ENCODE results near the gene PRX. TPM values are rescaled to one million over a fixed set of nuclear protein-coding genes. Genes with fewer than 3 reads are reported as not detected.

Gene PRX
- total RNA-seq, 2 donors from 2014 or later = 0.82 to 1.3 TPM

DNA sequence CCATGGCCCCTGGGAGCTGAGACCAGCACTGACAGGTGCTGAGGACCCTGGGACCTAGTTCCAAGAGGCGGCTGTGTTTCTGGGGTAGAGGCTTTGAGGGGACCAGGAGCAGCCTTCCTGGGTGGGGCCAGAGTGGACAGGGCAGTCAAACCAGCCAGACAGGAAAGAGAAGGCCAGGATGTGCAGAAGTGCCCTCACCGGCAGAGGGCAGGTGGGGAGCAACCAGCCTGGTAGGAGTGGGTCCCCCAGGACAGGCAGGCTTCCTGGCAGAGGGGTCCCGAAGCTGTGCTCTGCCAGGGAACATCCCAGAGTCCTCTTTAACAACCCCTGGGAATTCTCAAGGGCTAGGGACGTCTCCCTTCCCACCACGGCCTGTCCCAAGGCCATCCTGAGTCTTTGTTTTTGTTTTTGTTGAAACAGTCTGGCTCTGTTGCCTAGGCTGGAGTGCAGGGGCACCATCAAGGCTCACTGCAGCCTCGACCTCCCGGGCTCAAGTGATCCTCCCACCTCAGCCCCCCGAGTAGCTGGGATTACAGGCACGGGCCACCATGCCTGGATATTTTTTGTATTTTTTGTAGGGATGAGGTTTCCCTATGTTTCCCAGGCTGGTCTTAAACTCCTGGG, 20.2 kb downstream of the PRX start:
- Mint-ChIP-seq H3K27ac (peak overlapping the region; percentile 76), H3K36me3 (ENCODE audit: low read depth) (no peaks in the 10 kb centered on the region), H3K9me3 (no peaks in the 10 kb centered on the region), H3K4me3 (no peak overlapping the region), H3K27me3 (no peaks in the 10 kb centered on the region), H3K4me1 (peaks cover 4% of the 10 kb centered on the region)
- ATAC-seq (replicated peaks) = no peak

DNA sequence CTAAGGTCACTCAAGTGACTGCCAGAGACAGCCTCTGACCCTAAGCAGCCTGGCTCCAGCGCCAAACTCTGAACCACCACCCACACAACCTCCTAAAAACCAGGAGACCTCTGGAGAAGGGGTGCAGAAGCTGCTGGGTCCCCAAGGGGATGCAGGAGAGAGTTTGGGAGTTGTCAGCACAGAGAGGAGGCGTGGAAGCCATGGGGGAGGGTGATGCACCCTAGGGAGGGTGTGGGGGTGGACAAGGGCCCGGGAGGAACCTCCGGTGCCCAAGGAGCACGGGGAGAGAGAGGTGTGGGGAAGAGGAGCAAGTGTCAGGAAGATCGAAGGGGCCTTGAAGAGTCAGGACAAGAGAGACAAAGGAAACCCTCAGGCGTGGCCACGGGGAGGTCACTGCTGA, 21.1 kb downstream of the PRX start:
- Mint-ChIP-seq H3K9me3 (no peaks in the 10 kb centered on the region), H3K36me3 (ENCODE audit: low read depth) (no peaks in the 10 kb centered on the region), H3K4me3 (no peak overlapping the region), H3K27me3 (no peaks in the 10 kb centered on the region), H3K4me1 (peaks cover 4% of the 10 kb centered on the region), H3K27ac (peak overlapping the region; percentile 76)
- ATAC-seq (replicated peaks) = no peak

DNA sequence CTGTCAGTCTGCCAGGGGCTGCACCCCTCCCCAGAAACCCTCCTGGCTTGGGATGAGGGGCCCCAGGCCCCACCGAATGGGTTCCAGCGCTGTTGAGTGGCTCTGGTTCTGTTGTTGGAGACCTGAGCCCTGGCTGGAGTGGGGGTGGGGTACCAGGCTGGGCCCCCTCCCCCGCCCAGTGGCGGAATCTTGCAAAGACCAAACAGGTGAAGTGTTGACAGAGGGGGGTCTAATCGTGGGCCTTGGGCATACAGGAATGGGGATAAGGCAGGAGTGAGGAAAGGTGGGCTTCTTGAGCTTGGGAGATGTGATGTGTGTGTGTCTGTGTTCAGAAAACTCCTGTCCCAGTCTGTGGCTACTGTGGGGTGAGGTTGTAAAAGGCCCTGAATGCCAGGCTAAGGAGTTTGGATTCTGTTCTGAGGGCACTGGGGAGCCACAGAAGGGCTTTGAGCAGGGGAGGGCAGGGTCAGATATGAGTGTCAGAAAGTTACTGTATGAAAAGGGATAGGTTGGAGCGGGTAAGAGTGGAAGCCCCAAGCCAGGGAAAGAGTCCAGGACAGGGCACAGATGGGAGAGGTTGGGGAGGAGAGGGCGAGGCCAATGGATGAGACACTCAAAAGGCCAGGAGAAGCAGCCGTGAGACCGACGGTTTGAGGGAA, 23.0 kb downstream of the PRX start, which contains the start of gene HIPK4:
TSS of gene HIPK4 (minus strand) at position 98 of the 659 bp plus-strand sequence. CDS start 279 bp downstream, outside the sequence.
- Mint-ChIP-seq H3K36me3 (ENCODE audit: low read depth) (no peaks in the 10 kb centered on the region), H3K9me3 (no peaks in the 10 kb centered on the region), H3K4me1 (peaks cover 4% of the 10 kb centered on the region), H3K27me3 (no peaks in the 10 kb centered on the region), H3K4me3 (no peak within 1 kb of the TSS), H3K27ac (peak within 1 kb of the TSS; percentile 56)
- no peak for ATAC-seq (replicated peaks)

DNA sequence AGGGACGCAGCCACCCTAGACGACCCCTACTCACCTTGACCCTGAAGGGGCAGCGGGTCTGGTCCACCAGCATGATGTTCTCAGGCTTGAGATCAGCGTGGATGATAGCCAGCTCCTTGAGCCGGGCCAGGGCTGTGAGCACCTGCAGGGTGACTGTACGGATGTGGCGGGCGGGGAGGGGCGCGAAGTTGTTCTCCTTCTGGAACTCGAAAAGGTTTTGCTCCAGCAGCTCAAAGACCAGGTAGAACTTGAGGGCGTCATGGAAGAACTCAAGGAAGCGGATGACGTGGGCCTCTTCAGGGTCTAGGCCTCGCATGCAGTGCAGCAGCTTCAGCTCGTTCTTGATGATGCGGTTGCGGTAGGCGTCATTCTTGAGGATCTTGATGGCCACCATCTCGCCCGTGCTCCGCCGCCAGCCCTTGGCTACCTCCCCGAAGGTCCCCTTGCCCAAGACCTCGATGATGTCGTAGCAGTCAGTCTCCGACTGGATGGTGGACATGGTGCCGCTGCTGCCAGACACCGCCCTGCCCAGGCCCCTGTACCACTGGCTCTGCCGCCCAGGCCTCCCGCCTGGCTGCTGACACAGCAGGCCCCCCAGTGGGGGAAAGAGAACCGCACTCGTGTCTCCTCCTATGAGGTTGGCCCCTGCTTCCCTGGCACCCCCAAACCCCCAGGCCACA, 23.6 kb downstream of the PRX start:
- no peak for ATAC-seq (replicated peaks)
- no peaks in the 10 kb centered on the region for H3K9me3 Mint-ChIP-seq
- H3K27me3 Mint-ChIP-seq = no peaks in the 10 kb centered on the region
- H3K4me1 Mint-ChIP-seq = peaks cover 4% of the 10 kb centered on the region
- H3K4me3 Mint-ChIP-seq = no peak overlapping the region
- no peaks in the 10 kb centered on the region for H3K36me3 Mint-ChIP-seq (ENCODE audit: low read depth)
- H3K27ac Mint-ChIP-seq = no peak overlapping the region

DNA sequence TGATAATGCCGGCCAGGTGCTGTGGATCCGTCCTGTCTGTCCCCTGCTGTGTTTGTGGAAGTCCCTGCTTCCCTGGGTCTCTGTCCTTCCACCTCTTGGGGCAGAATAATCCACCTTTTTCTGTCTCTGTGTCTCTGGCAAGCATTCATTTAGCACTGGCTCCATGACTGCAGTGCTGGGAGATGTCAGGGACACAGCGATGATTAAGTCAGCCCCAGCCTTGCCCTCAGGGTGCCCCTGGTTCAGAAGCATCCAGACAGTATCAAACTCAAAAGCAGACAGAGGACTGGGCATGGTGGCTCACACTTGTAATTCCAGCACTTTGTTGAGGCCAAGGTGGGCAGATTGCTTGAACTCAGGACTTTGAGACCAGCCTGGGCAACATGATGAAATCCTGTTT, 24.7 kb downstream of the PRX start:
- no peak for ATAC-seq (replicated peaks)
- H3K9me3 Mint-ChIP-seq = no peaks in the 10 kb centered on the region
- H3K27ac Mint-ChIP-seq = no peak overlapping the region
- H3K4me3 Mint-ChIP-seq = no peak overlapping the region
- no peaks in the 10 kb centered on the region for H3K36me3 Mint-ChIP-seq (ENCODE audit: low read depth)
- no peaks in the 10 kb centered on the region for H3K27me3 Mint-ChIP-seq
- peaks cover 4% of the 10 kb centered on the region for H3K4me1 Mint-ChIP-seq

DNA sequence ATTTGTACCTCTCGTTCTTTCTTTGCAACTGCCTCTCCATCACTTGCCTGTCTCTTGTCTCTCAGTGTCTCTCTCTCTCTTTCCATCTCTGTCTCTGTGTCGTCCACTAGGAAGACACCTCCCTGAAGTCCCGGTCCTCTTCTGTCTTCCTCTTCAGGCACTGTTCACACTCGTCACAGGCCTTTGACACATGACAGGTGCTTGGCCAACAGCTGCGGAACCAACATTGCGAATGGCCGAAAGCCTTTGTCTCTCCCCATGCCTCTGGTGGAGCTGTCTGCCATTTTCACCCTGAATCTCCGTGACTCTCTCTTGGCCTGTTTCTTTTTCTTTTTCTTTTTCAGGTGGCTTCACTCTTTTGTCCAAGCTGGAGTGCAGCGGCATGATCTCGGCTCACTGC, 26.0 kb downstream of the PRX start:
- no peak for ATAC-seq (replicated peaks)
- no peaks in the 10 kb centered on the region for H3K9me3 Mint-ChIP-seq
- H3K27me3 Mint-ChIP-seq = no peaks in the 10 kb centered on the region
- no peak overlapping the region for H3K27ac Mint-ChIP-seq
- H3K4me1 Mint-ChIP-seq = no peaks in the 10 kb centered on the region
- H3K36me3 Mint-ChIP-seq (ENCODE audit: low read depth) = no peaks in the 10 kb centered on the region
- H3K4me3 Mint-ChIP-seq = no peak overlapping the region

DNA sequence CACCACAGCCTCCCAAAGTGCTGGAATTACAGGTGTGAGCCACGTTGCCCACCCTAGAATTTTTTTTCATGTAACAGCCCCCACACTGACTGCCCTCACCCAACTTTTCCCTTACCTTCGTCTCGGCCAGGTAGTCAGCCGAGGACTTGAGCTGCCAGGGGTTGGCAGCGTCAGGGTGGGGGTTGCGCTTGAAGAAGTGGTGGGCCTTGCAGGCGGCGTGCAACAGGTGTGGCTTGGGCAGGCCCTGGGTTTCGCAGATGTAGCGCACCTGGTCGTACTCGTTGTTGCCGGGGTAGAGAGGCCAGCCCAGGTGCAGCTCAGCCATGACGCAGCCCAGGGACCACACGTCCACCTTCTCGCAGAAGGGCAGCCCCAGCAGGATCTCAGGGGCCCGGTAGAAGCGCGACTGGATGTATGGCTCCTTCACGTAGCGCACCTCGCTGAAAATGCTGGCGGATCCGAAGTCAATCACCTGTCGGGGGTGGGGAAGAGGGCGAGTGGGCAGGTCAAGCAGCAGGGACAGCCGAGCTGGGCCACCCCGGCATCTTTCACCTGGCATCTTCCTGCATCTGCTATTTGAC, 29.4 kb downstream of the PRX start:
- H3K4me1 Mint-ChIP-seq = no peaks in the 10 kb centered on the region
- no peak overlapping the region for H3K27ac Mint-ChIP-seq
- no peak for ATAC-seq (replicated peaks)
- H3K9me3 Mint-ChIP-seq = no peaks in the 10 kb centered on the region
- no peak overlapping the region for H3K4me3 Mint-ChIP-seq
- H3K36me3 Mint-ChIP-seq (ENCODE audit: low read depth) = no peaks in the 10 kb centered on the region
- H3K27me3 Mint-ChIP-seq = no peaks in the 10 kb centered on the region

DNA sequence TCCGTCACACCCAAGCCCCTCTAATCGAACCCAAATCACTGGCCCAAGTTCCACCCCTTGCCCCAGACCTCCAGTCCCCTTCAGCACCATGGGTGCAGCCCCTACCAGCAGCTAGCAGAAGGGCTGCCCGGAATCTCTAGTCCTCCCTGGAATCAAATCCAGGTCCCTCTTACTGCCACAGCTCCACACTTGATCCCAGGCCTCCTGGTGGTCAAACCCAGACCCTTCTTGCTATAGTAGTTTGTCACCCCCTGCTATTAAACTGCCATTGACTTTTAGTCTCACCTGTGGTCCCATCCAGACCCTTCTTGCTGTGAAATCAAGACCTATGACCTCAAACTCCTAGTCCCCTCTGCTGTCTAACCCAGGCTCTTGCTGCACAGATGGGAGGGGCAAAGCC, 31.9 kb downstream of the PRX start:
- H3K27me3 Mint-ChIP-seq = no peaks in the 10 kb centered on the region
- no peak overlapping the region for H3K27ac Mint-ChIP-seq
- no peaks in the 10 kb centered on the region for H3K9me3 Mint-ChIP-seq
- no peak for ATAC-seq (replicated peaks)
- H3K4me3 Mint-ChIP-seq = no peak overlapping the region
- H3K36me3 Mint-ChIP-seq (ENCODE audit: low read depth) = no peaks in the 10 kb centered on the region
- H3K4me1 Mint-ChIP-seq = no peaks in the 10 kb centered on the region

DNA sequence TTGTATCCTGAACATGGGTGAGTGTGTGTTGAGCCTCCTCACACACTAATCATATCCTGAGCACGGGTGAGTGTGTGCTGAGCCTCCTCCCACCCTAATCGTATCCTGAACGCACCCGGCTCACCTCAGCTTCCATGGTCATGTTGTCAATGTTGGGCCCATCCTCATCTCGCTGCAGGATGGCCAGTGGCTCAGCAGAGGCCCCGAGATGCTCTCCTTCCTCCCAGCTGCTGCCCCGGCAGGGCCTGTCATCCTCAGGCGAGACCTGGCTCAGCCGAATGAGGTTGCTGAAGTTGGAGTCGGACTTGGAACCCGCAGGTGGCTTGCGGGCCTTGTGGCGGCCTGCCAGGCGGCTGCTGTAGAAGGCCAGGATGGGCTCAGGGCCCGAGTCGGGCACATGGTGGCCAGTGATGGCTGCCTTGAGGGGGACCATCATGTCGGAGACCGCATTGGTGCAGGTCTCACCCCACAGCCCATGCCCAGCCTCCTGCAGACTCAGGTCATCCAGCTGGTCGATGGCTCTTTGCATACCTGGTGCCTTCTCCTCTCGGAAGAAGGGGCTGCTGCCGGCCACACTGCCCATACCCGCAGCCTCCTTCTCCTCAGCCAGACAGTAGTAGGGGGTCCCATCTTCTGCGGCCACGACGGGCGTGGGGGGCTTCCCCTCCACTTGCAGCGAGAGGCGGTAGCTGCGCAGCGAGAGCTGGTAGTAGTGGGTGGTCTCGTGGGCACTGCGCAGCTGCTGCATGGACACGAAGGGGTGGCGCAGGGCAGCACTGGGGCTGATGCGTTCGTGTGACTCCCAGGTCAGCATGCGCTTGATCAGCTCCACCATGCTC, 32.8 kb downstream of the PRX start:
- Mint-ChIP-seq H3K4me1 (no peaks in the 10 kb centered on the region), H3K9me3 (no peaks in the 10 kb centered on the region), H3K36me3 (ENCODE audit: low read depth) (peaks cover 3% of the 10 kb centered on the region), H3K4me3 (no peak overlapping the region), H3K27me3 (no peaks in the 10 kb centered on the region), H3K27ac (no peak overlapping the region)
- no peak for ATAC-seq (replicated peaks)

DNA sequence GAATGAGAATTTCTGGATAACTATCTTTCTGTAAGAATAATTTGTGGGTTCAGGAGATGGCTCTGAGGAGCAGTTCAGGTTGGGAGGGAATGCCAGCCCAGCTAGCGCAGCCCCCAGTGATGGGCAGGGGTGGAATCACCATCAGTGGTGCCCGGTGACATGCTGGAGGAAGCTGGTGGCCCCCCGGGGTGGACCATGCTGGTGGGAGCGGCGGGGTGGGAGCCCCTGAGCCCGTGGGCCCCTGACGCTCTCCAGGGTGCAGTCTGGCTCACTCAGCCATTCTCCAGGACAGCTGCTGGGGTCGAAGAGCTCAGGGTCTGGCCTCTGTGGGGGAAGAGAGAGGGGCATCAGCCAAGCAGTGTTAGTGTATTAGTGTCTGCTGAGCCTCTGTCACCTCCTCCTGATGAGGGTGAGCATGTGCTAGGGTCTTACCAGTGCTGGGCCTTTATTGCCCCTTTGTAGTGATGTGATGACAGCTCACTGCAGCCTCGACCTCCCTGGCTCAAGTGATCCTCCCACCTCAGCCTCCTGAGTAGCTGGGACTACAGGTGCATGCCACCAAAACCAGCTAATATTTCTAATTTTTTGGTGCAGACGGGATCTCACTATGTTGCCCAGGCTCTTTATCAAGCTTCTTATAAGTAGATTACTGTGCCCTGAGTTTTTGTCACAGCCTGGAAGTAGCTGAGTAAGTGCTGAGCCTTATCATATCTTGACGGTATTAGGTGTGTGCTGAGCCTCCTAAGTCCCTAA, 33.6 kb downstream of the PRX start:
- no peak overlapping the region for H3K27ac Mint-ChIP-seq
- peaks cover 4% of the 10 kb centered on the region for H3K4me1 Mint-ChIP-seq
- no peaks in the 10 kb centered on the region for H3K9me3 Mint-ChIP-seq
- H3K4me3 Mint-ChIP-seq = no peak overlapping the region
- H3K36me3 Mint-ChIP-seq (ENCODE audit: low read depth) = peaks cover 11% of the 10 kb centered on the region
- H3K27me3 Mint-ChIP-seq = no peaks in the 10 kb centered on the region
- ATAC-seq (replicated peaks) = no peak

DNA sequence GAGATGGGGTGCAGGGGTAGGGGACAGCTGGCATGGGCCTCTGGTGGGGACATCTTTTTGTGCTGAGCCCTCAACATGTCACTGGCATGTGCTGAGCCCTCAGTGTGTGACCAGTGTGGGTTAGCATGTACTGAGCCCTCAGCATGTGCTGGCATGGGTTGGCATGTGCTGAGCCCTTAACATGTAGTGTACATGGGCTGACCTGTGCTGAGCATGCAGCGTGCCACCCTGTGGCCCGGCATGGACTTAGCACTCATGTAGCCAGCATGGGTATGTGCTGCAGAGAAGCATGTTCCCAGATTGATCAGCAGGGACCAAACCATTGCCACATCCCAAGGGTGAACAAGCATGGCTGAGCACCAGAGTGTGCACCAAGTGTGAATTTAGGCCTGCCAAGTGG, 34.7 kb downstream of the PRX start:
- no peaks in the 10 kb centered on the region for H3K27me3 Mint-ChIP-seq
- no peak for ATAC-seq (replicated peaks)
- no peak overlapping the region for H3K4me3 Mint-ChIP-seq

DNA sequence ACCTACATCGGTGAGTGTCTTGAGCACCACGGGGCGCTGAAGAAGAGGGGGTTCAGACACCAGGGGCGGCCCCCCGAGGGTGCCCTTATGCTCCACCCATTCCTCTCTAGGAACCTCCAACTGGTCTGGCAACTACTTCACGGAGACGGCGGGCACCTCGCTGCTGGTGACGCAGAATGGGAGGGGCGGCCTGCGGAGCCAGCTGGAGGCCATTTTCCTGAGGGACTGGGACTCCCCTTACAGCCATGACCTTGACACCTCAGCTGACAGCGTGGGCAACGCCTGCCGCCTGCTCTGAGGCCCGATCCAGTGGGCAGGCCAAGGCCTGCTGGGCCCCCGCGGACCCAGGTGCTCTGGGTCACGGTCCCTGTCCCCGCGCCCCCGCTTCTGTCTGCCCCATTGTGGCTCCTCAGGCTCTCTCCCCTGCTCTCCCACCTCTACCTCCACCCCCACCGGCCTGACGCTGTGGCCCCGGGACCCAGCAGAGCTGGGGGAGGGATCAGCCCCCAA, 35.2 kb downstream of the PRX start:
- Mint-ChIP-seq H3K4me1 (peaks cover 7% of the 10 kb centered on the region), H3K36me3 (ENCODE audit: low read depth) (peaks cover 18% of the 10 kb centered on the region), H3K27ac (no peak overlapping the region), H3K9me3 (no peaks in the 10 kb centered on the region), H3K4me3 (no peak overlapping the region), H3K27me3 (no peaks in the 10 kb centered on the region)
- ATAC-seq (replicated peaks) = no peak

More for the DNA sequence above, 34.7 kb downstream of the PRX start:
- Mint-ChIP-seq H3K9me3 (no peaks in the 10 kb centered on the region), H3K36me3 (ENCODE audit: low read depth) (peaks cover 14% of the 10 kb centered on the region), H3K4me1 (peaks cover 7% of the 10 kb centered on the region), H3K27ac (no peak overlapping the region)

DNA sequence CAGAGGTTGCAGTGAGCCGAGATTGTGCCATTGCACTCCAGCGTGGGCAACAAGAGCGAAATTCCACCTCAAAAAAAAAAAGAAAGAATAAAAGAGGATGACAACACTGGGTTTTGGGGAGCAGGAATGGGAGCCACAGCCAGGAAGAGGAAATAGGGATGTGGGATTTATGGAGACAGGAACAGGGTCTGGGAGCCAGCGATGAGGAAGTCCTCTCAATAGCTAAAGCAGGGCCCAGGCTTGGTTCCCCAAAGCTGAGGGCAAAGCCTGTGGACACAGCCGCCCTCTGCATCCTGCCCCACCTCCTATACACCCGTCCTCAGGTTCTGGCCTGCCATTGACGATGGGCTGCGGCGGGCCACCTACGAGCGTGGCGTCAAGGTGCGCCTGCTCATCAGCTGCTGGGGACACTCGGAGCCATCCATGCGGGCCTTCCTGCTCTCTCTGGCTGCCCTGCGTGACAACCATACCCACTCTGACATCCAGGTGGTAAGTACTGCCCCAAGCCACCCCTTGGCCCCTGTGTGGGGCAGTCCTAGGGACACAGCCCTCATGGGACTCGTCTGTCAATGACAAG, 36.8 kb downstream of the PRX start:
- H3K36me3 Mint-ChIP-seq (ENCODE audit: low read depth) = peaks cover 19% of the 10 kb centered on the region
- peaks cover 7% of the 10 kb centered on the region for H3K4me1 Mint-ChIP-seq
- H3K4me3 Mint-ChIP-seq = no peak overlapping the region
- H3K27ac Mint-ChIP-seq = no peak overlapping the region
- H3K27me3 Mint-ChIP-seq = no peaks in the 10 kb centered on the region
- no peak for ATAC-seq (replicated peaks)
- H3K9me3 Mint-ChIP-seq = no peaks in the 10 kb centered on the region
